H1 (cell line): ENCODE data around the gene TBX6.

ENCODE experiments used
- EZH2 ChIP-seq: fragments of 200-600 bp; sonication (generic); IDR thresholded peaks from 2 replicates; pipeline ENCODE4 v1.7.1; 2012; ENCODE audit warnings: low read depth, mild to moderate bottlenecking, moderate library complexity, low read length, inconsistent platforms; ENCODE audit not compliant: severe bottlenecking
- GABPA ChIP-seq: IDR thresholded peaks from 2 replicates; pipeline ENCODE4 v1.6.1; 2011; ENCODE audit warnings: mild to moderate bottlenecking, low read length, moderate library complexity, borderline replicate concordance; ENCODE audit not compliant: insufficient read depth
- JUND ChIP-seq: IDR thresholded peaks from 2 replicates; pipeline ENCODE4 v1.6.1; 2011; ENCODE audit warnings: mild to moderate bottlenecking, improper control_type of control experiment, low read length
- POLR2A ChIP-seq, 2 experiments: IDR thresholded peaks; 1 replicate in 1 of 2; 2 replicates in 1 of 2; pipeline ENCODE4 v1.6.1; 2011; ENCODE audit warnings: low read depth in 2 of 2, low read length in 2 of 2, mild to moderate bottlenecking in 2 of 2; ENCODE audit errors: control extremely low read depth in 1 of 2
- SAP30 ChIP-seq: fragments of 300-600 bp; sonication (generic); IDR thresholded peaks from 2 replicates; pipeline ENCODE4 v1.7.1; 2012; ENCODE audit warnings: low read length, moderate library complexity, mild to moderate bottlenecking, inconsistent platforms; ENCODE audit not compliant: insufficient read depth, insufficient replicate concordance
- SP2 ChIP-seq: IDR thresholded peaks from 2 replicates; pipeline ENCODE4 v1.6.1; 2012; ENCODE audit warnings: mild to moderate bottlenecking, low read length, inconsistent platforms
- TAF1 ChIP-seq: IDR thresholded peaks from 2 replicates; pipeline ENCODE4 v1.6.1; 2011; ENCODE audit warnings: mild to moderate bottlenecking, low read depth, low read length
- YY1 ChIP-seq: IDR thresholded peaks from 2 replicates; pipeline ENCODE4 v1.6.1; 2011; ENCODE audit warnings: low read depth, mild to moderate bottlenecking, low read length
- TF ChIP-seq, protein P1 (sequence below), 3 experiments: IDR thresholded peaks; 1 replicate in 2 of 3; 2 replicates in 1 of 3; pipeline versions ENCODE4 v1.5.1 to v1.6.1; 2011; ENCODE audit warnings: low read length in 3 of 3, mild to moderate bottlenecking in 3 of 3, inconsistent platforms in 2 of 3, low read depth in 1 of 3, moderate library complexity in 1 of 3; ENCODE audit not compliant: insufficient read depth in 1 of 3; ENCODE audit errors: control extremely low read depth in 1 of 3

DNA sequence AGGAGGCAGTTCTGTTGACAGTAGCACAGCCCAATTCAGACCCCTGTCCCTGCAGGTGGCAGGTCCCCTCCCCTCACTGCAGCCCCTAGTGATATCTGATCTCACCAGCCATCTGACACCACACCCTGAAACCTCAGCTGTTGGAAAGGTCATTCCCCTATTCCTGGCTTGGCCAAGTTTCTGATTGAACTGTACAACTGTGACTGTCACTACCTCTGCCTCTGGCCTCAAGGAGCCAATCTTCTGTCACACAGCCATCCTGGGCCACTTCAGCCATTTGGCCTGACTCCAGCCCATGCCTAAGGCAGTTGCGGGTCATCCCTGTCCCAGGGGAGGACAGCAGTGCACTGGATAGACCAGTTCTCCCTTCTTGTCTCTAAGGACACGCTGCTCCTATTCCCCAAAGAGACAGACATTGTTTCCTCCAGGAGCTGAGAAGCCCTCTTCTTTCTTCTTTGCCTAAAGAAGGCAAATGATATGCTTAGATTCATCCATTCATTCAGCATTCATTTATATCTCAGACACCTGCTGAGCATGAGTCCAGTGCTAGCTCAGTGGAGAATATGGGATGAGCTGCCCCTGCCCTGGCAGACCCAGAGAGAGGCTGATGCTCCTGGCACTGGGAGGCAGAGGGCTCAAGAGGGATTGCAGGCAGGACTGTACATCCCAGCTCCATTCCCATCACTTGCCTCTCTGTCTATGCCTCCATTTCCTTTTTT is 30.7 kb downstream of the TBX6 start:
- no peak for TF ChIP-seq POLR2A (IDR thresholded peaks at IDR 0.05; ENCODE audit: control extremely low read depth in 1 of 2, low read depth in 2 of 2, low read length in 2 of 2)
- TF ChIP-seq, protein P1, sequence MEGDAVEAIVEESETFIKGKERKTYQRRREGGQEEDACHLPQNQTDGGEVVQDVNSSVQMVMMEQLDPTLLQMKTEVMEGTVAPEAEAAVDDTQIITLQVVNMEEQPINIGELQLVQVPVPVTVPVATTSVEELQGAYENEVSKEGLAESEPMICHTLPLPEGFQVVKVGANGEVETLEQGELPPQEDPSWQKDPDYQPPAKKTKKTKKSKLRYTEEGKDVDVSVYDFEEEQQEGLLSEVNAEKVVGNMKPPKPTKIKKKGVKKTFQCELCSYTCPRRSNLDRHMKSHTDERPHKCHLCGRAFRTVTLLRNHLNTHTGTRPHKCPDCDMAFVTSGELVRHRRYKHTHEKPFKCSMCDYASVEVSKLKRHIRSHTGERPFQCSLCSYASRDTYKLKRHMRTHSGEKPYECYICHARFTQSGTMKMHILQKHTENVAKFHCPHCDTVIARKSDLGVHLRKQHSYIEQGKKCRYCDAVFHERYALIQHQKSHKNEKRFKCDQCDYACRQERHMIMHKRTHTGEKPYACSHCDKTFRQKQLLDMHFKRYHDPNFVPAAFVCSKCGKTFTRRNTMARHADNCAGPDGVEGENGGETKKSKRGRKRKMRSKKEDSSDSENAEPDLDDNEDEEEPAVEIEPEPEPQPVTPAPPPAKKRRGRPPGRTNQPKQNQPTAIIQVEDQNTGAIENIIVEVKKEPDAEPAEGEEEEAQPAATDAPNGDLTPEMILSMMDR (IDR thresholded peaks at IDR 0.05; ENCODE audit: control extremely low read depth in 1 of 3, insufficient read depth in 1 of 3, low read depth in 1 of 3, low read length in 3 of 3), result no peak
- no peak for TF ChIP-seq EZH2
- no peak for TF ChIP-seq SP2
- no peak for TF ChIP-seq TAF1
- no peak for TF ChIP-seq YY1
- no peak for TF ChIP-seq GABPA
- no peak for TF ChIP-seq SAP30
- no peak for TF ChIP-seq JUND
